Body of pancreas (tissue), 4 donors: ENCODE measurements around the gene CDK8. TPM values are rescaled to one million over a fixed set of nuclear protein-coding genes. Genes with fewer than 3 reads are reported as not detected.

ENCODE experiments used
- ATAC-seq: fragments of 150-250 bp; one replicate; pipeline ENCODE4 v1.9.1; 2016
- DNase-seq, 4 donors: peaks; one replicate each; pipeline ENCODE4 v3.0.0-alpha.2; 2019
- H3K27ac ChIP-seq, 4 donors: fragments of 200-600 bp; sonication (generic); 1 replicate in 3 of 4; 2 replicates in 1 of 4; pipeline versions ENCODE4 v1.5.1 to v1.6.1; 2016 to 2019; ENCODE audit warnings: mild to moderate bottlenecking in 1 of 4, mixed read lengths in 1 of 4, moderate library complexity in 1 of 4
- H3K27me3 ChIP-seq, 2 donors: fragments of 200-600 bp; sonication (generic); one replicate each; pipeline ENCODE4 v1.6.0; 2016; ENCODE audit warnings: mild to moderate bottlenecking in 1 of 2
- H3K36me3 ChIP-seq, 2 donors: fragments of 200-600 bp; sonication (generic); replicated peaks in 1 of 2; 2 replicates each; pipeline ENCODE4 v1.5.1; 2016; ENCODE audit warnings: low read depth in 2 of 2; ENCODE audit not compliant: insufficient read depth in 1 of 2
- H3K4me1 ChIP-seq: fragments of 200-600 bp; sonication (generic); one replicate; pipeline ENCODE4 v1.6.0; 2016
- H3K4me3 ChIP-seq, 2 donors: fragments of 200-600 bp; sonication (generic); 1 replicate in 1 of 2; 2 replicates in 1 of 2; pipeline ENCODE4 v1.5.1; 2016 to 2019
- H3K9me3 ChIP-seq, 3 donors: fragments of 200-600 bp; sonication (generic); 1 replicate in 2 of 3; 2 replicates in 1 of 3; pipeline ENCODE4 v1.5.1; 2016
- POLR2A ChIP-seq, 3 donors: fragments of 450-650 bp; IDR thresholded peaks; one replicate each; pipeline ENCODE4 v1.6.1; 2016; ENCODE audit warnings: antibody characterized with exemption in 3 of 3, mild to moderate bottlenecking in 2 of 3
- WGBS, 2 donors: methylation state at CpG; one replicate each; pipeline ENCODE4 v1.1.5; 2017; 5-methylcytosine and 5-hydroxymethylcytosine counted together
- intact Hi-C: fragments of 100-400 bp; cut with DNase I; formaldehyde crosslinking; loops from one replicate; pipeline ENCODE4 v1.15.1; 2023
- total RNA-seq, 2 donors: library from RNA; depleted of rRNA; stranded (reverse); fragments of >200 nt; gene quantifications; one replicate each; pipeline ENCODE4 v1.1.0, GENCODE V29; 2016
- TF ChIP-seq, protein P1 (sequence below), 7 experiments: fragments of 450-650 bp in 4 of 7; fragments of 200-600 bp in 3 of 7; sonication (generic) in 3 of 7; IDR thresholded peaks; one replicate each; pipeline ENCODE4 v1.5.1; 2016 to 2019; ENCODE audit warnings: antibody characterized with exemption in 7 of 7

CDK8 gene
- total RNA-seq, 2 donors from 2014 or later: 12.7 to 13.8 TPM

DNA sequence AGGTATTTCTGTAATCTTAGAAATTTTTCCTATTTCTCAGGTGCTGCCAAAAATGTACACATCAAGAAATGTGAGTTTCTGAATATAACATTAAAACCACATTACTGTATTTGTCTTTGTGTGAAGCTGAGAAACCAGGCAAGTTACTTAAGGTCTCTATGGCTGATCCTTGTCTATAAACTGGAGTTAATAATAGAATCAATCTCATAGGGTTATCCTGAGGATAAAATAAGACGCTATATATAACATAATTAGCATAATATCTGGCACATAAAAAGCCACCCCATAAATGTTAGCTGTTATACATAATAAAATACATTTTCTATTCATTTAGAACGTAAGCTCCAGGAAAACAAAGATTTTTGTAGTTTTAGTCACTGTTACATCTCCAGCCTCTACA is 37.9 kb upstream of the CDK8 start:
- no peak overlapping the region for H3K27ac ChIP-seq
- intact Hi-C loops: no loop called here
- ATAC-seq (no peak), DNase-seq (no peak)
- peaks cover 18% of the 10 kb centered on the region for H3K4me1 ChIP-seq
- WGBS, 2 donors: 89 to 90% methylated on average over 2 of the region's 2 CpGs
- no peaks in the 10 kb centered on the region for H3K27me3 ChIP-seq
- TF ChIP-seq, protein P1, sequence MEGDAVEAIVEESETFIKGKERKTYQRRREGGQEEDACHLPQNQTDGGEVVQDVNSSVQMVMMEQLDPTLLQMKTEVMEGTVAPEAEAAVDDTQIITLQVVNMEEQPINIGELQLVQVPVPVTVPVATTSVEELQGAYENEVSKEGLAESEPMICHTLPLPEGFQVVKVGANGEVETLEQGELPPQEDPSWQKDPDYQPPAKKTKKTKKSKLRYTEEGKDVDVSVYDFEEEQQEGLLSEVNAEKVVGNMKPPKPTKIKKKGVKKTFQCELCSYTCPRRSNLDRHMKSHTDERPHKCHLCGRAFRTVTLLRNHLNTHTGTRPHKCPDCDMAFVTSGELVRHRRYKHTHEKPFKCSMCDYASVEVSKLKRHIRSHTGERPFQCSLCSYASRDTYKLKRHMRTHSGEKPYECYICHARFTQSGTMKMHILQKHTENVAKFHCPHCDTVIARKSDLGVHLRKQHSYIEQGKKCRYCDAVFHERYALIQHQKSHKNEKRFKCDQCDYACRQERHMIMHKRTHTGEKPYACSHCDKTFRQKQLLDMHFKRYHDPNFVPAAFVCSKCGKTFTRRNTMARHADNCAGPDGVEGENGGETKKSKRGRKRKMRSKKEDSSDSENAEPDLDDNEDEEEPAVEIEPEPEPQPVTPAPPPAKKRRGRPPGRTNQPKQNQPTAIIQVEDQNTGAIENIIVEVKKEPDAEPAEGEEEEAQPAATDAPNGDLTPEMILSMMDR (IDR thresholded peaks at IDR 0.05): no peak
- no peak for TF ChIP-seq POLR2A (IDR thresholded peaks at IDR 0.05)
- H3K9me3 ChIP-seq: no peaks in the 10 kb centered on the region
- peaks cover 6 to 37% of the 10 kb centered on the region in 2 donors for H3K36me3 ChIP-seq
- no peak overlapping the region for H3K4me3 ChIP-seq

- ATAC-seq (no peak), DNase-seq (no peak)
- Histone ChIP-seq H3K27ac (no peak overlapping the region), H3K27me3 (no peaks in the 10 kb centered on the region), H3K4me1 (peaks cover 24% of the 10 kb centered on the region), H3K36me3 (peaks cover 0 to 26% of the 10 kb centered on the region in 2 donors), H3K9me3 (no peaks in the 10 kb centered on the region), H3K4me3 (no peak overlapping the region)
- intact Hi-C loops: no loop called here
- WGBS, 2 donors: 59 to 70% methylated on average over 1 of the region's 1 CpG
- TF ChIP-seq, protein P1 (IDR thresholded peaks at IDR 0.05): no peak
- TF ChIP-seq POLR2A (IDR thresholded peaks at IDR 0.05): no peak
Observed at GRCh38 chr13:26219726-26220125, 34.2 kb upstream of the CDK8 start.

DNA sequence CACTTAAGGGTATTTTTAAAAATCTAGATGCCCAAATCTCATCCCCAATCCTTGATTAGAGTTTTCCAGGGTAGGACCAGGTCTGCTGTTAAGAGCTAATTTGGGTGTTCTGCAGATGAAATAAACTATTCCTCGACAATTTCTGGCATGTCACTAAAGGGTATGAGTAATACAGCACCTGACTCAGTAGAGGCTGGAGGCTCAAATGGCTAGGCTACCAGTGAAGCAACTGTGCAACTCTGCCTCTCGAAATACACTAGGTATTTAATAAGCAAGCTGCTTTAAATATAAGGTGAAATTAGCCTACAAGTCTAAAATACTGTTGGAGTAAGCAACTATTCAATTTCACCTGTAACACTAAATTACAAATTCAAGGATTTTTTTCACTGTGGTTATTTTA is 33.4 kb upstream of the CDK8 start:
- TF ChIP-seq POLR2A (IDR thresholded peaks at IDR 0.05): no peak
- TF ChIP-seq, protein P1 (IDR thresholded peaks at IDR 0.05): no peak
- peaks cover 24% of the 10 kb centered on the region for H3K4me1 ChIP-seq
- peaks cover 0 to 19% of the 10 kb centered on the region in 2 donors for H3K36me3 ChIP-seq
- H3K27ac ChIP-seq: no peak overlapping the region
- ATAC-seq: no peak
- no peaks in the 10 kb centered on the region for H3K27me3 ChIP-seq
- H3K4me3 ChIP-seq: no peak overlapping the region
- intact Hi-C loops: no loop called here
- no peaks in the 10 kb centered on the region for H3K9me3 ChIP-seq
- 60 to 74% methylated on average over 2 of the region's 2 CpGs for WGBS, 2 donors
- DNase-seq: no peak

DNA sequence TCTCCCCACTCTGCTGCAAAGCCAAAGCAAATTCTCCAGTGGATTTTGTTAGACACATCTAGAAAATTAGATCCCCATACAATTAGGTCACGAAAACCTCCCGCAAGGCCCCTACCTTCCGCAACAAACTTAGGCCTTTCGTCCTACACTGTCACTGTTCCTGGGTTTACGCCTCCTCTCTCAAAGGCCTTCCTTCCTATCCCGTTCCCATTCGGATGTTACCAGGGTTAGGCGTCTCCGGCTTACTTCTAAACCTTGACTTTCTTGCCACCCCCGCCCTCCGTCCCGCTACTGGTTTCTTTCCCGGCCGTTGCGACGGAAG is 32.6 kb upstream of the CDK8 start:
- ATAC-seq: peak; percentile 38

More for the DNA sequence above, 32.6 kb upstream of the CDK8 start:
- H3K4me3 ChIP-seq: peak overlapping the region; percentile 64 to 85
- H3K36me3 ChIP-seq: peaks cover 0 to 19% of the 10 kb centered on the region in 2 donors
- TF ChIP-seq, protein P1 (IDR thresholded peaks at IDR 0.05): no peak
- TF ChIP-seq POLR2A (IDR thresholded peaks at IDR 0.05): no peak
- WGBS, 2 donors: 0 to 1% methylated on average over 16 of the region's 16 CpGs
- H3K27ac ChIP-seq: peak overlapping the region; percentile 87 to 99 (median 93)
- H3K9me3 ChIP-seq: no peaks in the 10 kb centered on the region
- DNase-seq: no peak
- intact Hi-C loops: no loop called here
- H3K27me3 ChIP-seq: no peaks in the 10 kb centered on the region
- peaks cover 24% of the 10 kb centered on the region for H3K4me1 ChIP-seq
